GM19455 (cell line): ENCODE measurements around the gene PBX4.
A peak's percentile ranks its signal among the peaks of the same experiment; 100 is the strongest.

Experiments
- ATAC-seq: cut with Tn5 transposase; IDR thresholded peaks from one replicate; pipeline ENCODE4 v1.9.1; 2021; ENCODE audit not compliant: unreplicated experiment

Gene PBX4

GRCh38 chr19:19649580-19649995 lies 31.1 kb upstream of the PBX4 start:
- ATAC-seq: no peak

GRCh38 chr19:19649155-19649554 lies 30.7 kb upstream of the PBX4 start:
- no peak for ATAC-seq

GRCh38 chr19:19647037-19647835 lies 28.7 kb upstream of the PBX4 start:
- no peak for ATAC-seq

DNA sequence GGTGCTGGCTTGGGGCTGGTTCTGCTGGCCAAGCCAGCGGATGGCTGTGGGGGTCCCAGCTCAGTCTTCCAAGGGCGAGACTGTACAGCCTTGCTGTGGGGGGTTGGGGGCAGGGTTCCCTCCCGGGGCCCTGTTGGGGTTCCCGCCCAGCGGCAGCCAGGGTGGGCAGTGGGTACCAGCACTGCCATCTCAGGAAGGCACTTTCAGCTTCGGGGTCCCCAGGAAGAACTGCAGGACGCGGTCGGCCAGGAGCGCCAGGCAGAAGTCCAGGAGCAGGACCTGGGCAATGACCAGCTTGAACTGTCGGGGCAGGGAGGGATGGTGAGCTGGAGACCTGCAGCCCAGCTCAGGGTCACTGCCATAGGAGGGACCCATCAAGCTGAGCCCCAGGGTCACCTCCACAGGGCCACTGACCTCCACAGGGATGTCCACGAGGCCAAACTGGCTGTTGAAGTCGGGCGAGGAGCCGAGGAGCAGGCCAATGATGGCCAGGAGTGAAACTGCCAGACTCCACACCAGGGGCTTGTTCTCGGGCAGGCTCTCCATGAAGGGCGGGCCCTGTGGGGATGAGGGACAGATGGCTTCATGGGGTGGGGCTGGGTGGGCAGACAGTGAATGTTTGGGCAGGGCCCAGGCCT lies 26.9 kb upstream of the PBX4 start:
- no peak for ATAC-seq

GRCh38 chr19:19644054-19644388 lies 25.5 kb upstream of the PBX4 start:
- ATAC-seq: no peak

GRCh38 chr19:19643158-19644053 lies 24.9 kb upstream of the PBX4 start, which contains the start of gene GMIP:
GMIP (minus strand) TSS chr19:19643657; CDS start chr19:19643529, 128 bp downstream.
- peak; percentile 73 for ATAC-seq

GRCh38 chr19:19642506-19643157 lies 24.1 kb upstream of the PBX4 start:
- ATAC-seq: peak; percentile 16

GRCh38 chr19:19637523-19638251 lies 19.2 kb upstream of the PBX4 start:
- ATAC-seq: no peak

- no peak for ATAC-seq
Measured at GRCh38 chr19:19637186-19637522, 18.7 kb upstream of the PBX4 start.

DNA sequence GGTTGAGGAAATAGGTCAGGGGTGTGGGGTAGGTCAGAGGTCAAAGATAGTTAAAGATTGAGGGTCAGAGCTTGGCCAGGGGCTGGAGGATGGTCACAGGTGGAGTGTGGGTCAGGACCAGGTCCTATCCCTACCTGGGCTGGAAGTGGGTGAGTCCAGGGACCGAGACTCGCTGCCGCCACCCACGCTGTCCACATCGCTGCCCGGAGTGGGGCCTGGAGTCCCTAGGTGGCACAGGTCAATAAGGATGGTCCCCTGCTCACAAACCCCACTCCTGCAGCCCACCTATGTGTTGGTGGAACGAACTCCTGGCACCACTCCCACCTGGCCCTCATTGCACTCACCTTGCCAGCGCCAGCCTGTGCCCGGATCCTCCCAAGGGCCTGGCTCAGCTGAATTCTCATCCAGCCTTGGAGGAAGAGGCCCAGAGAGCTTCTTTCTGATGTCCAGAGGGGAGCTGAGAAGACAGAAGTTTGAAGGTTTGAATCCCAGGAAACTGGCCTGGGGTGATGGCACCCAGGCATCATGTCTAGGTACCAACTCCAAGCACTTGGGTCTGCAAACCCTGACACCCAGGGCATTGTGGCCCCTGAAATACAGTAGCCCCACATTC lies 18.2 kb upstream of the PBX4 start:
- ATAC-seq: no peak

DNA sequence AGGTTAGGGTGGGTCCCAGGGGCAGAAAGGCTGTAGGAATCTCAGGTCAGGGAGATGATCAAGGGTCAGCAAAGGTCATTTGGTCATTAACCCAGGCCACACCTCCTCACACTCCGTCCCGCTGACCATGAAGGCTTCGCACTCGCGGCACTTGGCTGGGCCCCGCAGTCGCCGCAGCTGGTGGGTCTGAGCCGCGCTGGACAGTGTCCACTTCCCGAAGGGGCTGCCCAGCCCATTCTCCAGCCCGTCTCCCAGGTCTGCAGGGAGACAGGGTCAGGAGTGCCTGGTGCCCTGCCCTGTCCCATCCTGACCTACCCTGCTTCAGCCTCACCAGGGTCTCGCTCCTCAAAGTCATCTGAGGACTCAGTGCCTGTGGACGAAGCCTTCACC lies 16.8 kb upstream of the PBX4 start:
- ATAC-seq: no peak

DNA sequence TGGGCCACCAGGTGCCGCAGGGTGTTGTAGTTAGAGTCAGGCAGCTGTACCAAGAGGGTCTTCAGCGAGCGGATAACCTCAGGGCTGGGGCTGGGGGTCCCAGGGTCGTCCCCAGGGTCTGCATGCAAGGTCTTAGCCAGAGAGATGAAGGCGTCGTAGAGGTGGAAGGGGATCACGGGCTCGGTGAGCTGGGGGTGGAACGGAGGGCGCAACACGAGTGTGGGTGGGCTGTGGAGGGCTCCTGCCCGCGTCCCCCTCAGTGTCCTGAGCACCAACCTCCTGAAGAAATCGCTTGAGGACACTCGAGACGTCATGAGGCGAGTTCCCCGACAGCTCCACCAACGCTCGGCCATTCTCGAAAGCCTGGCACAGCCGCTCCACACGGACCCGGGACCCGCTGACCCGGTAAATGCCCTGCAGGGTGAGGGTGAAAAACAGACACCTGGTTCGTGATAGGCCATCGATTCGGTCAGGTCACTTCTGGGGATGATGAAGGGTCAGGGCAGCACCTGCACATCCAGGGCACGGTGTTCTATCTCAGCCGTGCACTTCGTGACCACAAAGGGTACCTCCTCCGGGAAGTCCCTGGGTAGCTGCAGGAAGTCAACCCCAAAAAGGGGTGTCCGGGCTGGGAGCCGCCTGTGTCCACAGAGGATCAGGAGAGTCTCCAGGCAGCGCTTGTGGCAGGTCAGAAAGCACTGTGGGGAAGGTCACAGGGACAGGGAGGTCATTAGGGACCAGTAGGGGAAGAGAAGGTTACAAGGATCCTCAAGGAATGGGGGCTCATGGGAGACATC lies 16.2 kb upstream of the PBX4 start:
- ATAC-seq: no peak

DNA sequence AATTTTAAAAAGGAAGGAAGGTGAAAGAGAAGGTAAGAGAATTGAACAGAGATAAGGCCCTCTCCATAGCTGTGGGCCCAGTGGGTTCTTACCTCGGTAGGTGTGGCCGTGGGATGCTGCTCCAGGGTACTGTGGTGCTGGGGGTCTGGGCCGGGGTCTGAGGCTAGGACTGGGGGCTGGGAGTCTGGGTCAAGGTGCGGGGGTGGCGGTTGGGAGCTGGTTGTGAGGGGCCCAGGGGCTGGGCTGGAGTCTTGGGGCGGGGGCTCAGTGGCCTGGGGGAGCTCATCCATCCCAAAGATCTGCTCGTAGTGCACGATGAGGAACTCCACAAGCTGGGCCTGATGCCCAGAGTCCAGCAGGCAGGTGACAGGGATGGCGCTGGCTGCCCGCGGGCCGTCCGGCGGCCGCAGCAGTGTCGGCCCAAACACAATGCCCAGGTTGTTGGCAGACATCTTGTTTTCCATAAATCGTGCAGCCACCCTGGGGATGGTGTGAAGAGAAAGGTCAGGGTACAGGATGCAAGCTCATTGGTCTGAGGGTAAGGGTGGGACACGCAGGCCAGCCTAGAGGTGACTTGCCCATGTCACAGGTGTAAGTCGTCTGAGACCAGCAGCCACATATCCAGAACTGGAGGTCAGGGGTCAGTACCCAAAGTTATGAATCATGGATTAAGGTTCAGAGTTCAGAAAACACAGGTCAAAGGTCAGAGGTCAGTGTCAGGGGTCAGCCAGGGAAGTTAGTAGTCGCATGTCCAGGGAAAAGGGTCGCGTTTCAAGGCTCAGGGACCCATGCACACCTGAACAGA lies 15.4 kb upstream of the PBX4 start:
- ATAC-seq: no peak

DNA sequence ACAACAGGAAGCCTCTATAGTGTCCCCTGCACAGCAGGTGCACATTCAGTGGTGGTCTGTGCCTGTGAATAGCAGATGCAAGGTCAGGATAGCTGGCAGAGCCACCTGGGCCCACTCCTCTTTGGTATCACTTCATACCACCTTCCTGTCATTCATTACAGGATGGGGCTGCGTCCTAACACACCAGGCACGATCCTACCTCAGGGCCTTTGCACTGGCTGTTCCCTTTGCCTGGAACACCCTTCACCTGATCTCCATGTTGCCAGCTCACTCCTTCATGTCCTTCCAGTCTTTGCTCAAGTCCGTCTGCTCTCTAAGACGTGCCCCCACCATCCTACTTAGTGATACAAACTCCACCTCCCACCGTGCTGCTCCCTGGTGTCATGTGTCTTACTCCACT lies 14.2 kb upstream of the PBX4 start:
- ATAC-seq: no peak

GRCh38 chr19:19631346-19631745 lies 12.9 kb upstream of the PBX4 start:
- no peak for ATAC-seq

- ATAC-seq: no peak
Measured at GRCh38 chr19:19630426-19630825, 11.9 kb upstream of the PBX4 start.

DNA sequence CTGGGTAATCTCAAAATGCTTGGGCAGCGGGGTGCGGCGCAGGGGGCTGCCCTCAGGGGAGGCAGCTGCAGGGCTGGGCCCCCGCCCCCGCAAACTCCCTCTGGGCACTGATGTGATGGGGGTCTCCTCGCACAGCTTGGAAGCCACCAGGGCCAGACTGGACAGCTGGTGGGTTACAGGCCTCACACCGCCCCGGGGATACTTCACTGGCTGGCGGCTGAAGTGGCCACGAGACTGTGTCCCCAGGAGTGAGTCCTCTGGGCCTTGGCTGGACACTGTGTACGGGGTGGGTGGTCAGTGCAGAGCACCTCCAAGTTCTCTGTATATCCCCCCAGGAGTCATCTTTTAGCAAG lies 11.6 kb upstream of the PBX4 start:
- no peak for ATAC-seq

DNA sequence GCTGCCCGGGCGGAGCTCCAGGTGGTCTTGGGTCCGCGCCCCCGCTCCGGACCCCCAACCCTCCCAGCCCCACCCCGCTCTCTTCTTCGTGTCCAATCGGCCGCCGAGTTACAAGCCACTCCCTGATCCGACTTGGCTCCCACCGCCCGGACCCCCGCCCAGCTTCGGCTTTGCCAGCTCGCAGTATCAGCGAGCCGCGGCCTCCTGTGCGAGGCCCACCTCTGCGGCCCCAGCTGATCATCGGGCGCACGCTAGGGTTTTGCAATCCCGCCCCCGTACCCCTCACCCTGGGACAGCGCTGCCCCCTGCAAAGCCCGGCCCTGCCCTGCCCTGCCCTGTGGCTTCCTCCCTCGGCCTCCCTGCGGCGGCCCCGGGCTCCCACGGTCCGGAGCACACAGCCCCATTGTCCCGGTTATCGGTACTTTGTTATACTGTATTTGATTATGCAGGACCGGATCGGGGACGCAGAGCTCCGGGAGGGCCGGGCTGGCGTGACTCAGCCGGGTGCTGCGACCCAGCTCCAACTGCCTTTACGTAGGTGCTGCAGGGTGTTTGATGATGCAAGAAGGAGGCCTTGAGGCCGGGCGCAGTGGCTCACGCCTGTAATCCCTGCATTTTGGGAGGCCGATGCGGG lies 10.1 kb upstream of the PBX4 start:
- ATAC-seq: no peak
